K562 (cell line): ENCODE measurements around the gene C2CD4C.

ENCODE experiments used
- FOSL1 ChIP-seq: fragments of 200-800 bp; sonication (Bioruptor generic); conservative IDR thresholded peaks from 2 replicates; pipeline ENCODE4 v1.6.1; 2016; ENCODE audit warnings: missing genetic modification characterization, missing compliant biosample characterization
- NCOA2 ChIP-seq, 2 experiments: fragments of 450-650 bp; IDR thresholded peaks; 2 replicates each; pipeline ENCODE4 v1.6.1; 2018; ENCODE audit warnings: mild to moderate bottlenecking in 2 of 2, moderate library complexity in 1 of 2; ENCODE audit not compliant: partially characterized antibody in 2 of 2
- TCF3 ChIP-seq: sonication (generic); formaldehyde crosslinking; IDR thresholded peaks from 2 replicates; pipeline ENCODE4 v1.4.0; 2020; ENCODE audit warnings: mild to moderate bottlenecking, missing genetic modification reagents
- ZC3H11A ChIP-seq: IDR thresholded peaks from 2 replicates; pipeline ENCODE4 v1.6.1; 2012; ENCODE audit warnings: low read depth, low read length, improper control_type of control experiment
- ZKSCAN1 ChIP-seq: fragments of 150-350 bp; IDR thresholded peaks from 2 replicates; pipeline ENCODE4 v1.6.1; 2016; ENCODE audit warnings: low read depth, low read length

- no peak for TF ChIP-seq TCF3 (CRISPR knock-in tag)
- no peak for TF ChIP-seq FOSL1 (tag)
- TF ChIP-seq ZKSCAN1: no peak
- TF ChIP-seq ZC3H11A: no peak
- TF ChIP-seq NCOA2 (IDR thresholded peaks at IDR 0.05; ENCODE audit: partially characterized antibody in 2 of 2): no peak
Measured at GRCh38 chr19:453606-454005, 44.7 kb upstream of the C2CD4C start.
